Peyer's patch (tissue), 4 donors: ENCODE measurements around the gene ATP10A. TPM values are rescaled to one million over a fixed set of nuclear protein-coding genes. Genes with fewer than 3 reads are reported as not detected.

ENCODE experiments used
- DNase-seq, 3 donors: peaks; one replicate each; pipeline ENCODE4 v3.0.0-alpha.2; 2017 to 2019
- H3K27ac ChIP-seq, 4 donors: fragments of 200-600 bp; sonication (generic); one replicate each; pipeline ENCODE4 v1.5.1; 2016 to 2019
- H3K27me3 ChIP-seq, 2 donors: fragments of 200-600 bp; sonication (generic); one replicate each; pipeline ENCODE4 v1.5.1; 2019
- H3K36me3 ChIP-seq, 3 donors: fragments of 200-600 bp; sonication (generic); one replicate each; pipeline ENCODE4 v1.5.1; 2016 to 2019
- H3K4me1 ChIP-seq, 4 donors: fragments of 200-600 bp; sonication (generic); one replicate each; pipeline ENCODE4 v1.5.1; 2016 to 2019
- H3K4me3 ChIP-seq, 4 donors: fragments of 200-600 bp; sonication (generic); 1 replicate in 3 of 4; 2 replicates in 1 of 4; pipeline ENCODE4 v1.5.1; 2016 to 2019; ENCODE audit warnings: mild to moderate bottlenecking in 1 of 4
- H3K9me3 ChIP-seq, 4 donors: fragments of 200-600 bp; sonication (generic); one replicate each; pipeline ENCODE4 v1.5.1; 2016 to 2019; ENCODE audit warnings: mild to moderate bottlenecking in 1 of 4
- CTCF ChIP-seq, 6 experiments: fragments of 450-650 bp in 4 of 6; fragments of 200-600 bp in 2 of 6; sonication (generic) in 1 of 6; IDR thresholded peaks; one replicate each; pipeline ENCODE4 v1.5.1; 2017 to 2019; ENCODE audit warnings: antibody characterized with exemption in 6 of 6, mild to moderate bottlenecking in 3 of 6, moderate library complexity in 1 of 6
- POLR2A ChIP-seq, 2 donors: fragments of 450-650 bp; IDR thresholded peaks; one replicate each; pipeline ENCODE4 v1.5.1; 2017; ENCODE audit warnings: antibody characterized with exemption in 2 of 2, mild to moderate bottlenecking in 2 of 2, moderate library complexity in 2 of 2
- total RNA-seq, 4 donors: library from RNA; depleted of rRNA; stranded (reverse); fragments of >200 nt; gene quantifications; one replicate each; pipeline ENCODE4 v1.1.0, GENCODE V29; 2016

ATP10A gene, protein sequence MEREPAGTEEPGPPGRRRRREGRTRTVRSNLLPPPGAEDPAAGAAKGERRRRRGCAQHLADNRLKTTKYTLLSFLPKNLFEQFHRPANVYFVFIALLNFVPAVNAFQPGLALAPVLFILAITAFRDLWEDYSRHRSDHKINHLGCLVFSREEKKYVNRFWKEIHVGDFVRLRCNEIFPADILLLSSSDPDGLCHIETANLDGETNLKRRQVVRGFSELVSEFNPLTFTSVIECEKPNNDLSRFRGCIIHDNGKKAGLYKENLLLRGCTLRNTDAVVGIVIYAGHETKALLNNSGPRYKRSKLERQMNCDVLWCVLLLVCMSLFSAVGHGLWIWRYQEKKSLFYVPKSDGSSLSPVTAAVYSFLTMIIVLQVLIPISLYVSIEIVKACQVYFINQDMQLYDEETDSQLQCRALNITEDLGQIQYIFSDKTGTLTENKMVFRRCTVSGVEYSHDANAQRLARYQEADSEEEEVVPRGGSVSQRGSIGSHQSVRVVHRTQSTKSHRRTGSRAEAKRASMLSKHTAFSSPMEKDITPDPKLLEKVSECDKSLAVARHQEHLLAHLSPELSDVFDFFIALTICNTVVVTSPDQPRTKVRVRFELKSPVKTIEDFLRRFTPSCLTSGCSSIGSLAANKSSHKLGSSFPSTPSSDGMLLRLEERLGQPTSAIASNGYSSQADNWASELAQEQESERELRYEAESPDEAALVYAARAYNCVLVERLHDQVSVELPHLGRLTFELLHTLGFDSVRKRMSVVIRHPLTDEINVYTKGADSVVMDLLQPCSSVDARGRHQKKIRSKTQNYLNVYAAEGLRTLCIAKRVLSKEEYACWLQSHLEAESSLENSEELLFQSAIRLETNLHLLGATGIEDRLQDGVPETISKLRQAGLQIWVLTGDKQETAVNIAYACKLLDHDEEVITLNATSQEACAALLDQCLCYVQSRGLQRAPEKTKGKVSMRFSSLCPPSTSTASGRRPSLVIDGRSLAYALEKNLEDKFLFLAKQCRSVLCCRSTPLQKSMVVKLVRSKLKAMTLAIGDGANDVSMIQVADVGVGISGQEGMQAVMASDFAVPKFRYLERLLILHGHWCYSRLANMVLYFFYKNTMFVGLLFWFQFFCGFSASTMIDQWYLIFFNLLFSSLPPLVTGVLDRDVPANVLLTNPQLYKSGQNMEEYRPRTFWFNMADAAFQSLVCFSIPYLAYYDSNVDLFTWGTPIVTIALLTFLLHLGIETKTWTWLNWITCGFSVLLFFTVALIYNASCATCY (N-terminal part only)
- 1 to 10 TPM; 1.6 to 7.4 (median 3.7) TPM for total RNA-seq

DNA sequence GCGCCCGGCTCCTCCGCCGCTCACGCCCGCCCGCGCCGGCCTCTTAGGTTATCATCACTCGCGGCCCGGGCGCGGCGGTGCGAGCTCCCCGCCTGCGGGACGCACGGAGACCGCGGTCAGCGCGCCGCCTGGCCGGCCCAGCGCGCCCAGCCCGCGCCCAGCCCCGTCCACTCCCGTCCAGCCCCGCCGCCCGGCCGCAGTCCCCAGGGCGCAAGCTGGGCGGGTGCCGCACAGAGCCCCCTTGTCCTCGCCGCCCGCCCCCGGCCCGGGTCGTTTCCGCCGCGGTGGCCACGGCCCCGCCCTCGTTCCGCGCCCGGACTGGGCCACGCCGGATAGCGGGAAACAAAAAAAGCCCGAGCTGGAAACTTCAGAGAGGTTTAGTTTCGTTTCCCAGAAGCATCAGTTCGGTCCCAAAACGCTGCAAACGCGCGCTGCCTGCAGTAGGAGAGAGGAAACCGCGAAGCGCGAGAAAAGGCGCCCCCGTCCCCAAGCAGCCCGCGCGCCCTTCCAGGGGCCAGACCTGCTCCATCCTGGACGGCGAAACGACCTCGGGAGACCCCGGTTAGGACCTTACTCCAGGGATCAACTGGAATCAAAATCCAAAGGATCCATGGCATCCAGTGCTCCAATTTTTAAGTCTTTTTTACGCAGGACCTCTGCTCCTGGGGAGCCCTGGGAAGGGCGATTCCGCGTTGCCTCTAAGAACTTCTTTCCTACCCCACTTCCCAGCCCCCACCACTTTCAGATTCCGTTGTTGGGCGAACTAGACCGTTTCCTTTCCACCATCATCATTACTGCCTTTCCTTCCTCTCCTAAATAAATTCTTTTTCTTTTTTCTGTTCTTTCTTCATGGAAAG, at the start of gene ATP10A:
ATP10A (minus strand) TSS at position 217 of the 857 bp plus-strand sequence. CDS start 231 bp downstream, outside the sequence.
- Histone ChIP-seq H3K27ac (peak within 1 kb of the TSS; percentile 61 to 80 (median 70)), H3K27me3 (no peaks in the 10 kb centered on the region), H3K9me3 (peaks cover 0 to 3% (median 0%) of the 10 kb centered on the region in 4 donors), H3K4me1 (peaks cover 0 to 8% (median 3%) of the 10 kb centered on the region in 4 donors), H3K4me3 (peak within 1 kb of the TSS; percentile 48 to 73 (median 66)), H3K36me3 (no peaks in the 10 kb centered on the region)
- no peak for DNase-seq
- TF ChIP-seq CTCF (IDR thresholded peaks at IDR 0.05), result no peak
- TF ChIP-seq POLR2A (IDR thresholded peaks at IDR 0.05), result no peak

DNA sequence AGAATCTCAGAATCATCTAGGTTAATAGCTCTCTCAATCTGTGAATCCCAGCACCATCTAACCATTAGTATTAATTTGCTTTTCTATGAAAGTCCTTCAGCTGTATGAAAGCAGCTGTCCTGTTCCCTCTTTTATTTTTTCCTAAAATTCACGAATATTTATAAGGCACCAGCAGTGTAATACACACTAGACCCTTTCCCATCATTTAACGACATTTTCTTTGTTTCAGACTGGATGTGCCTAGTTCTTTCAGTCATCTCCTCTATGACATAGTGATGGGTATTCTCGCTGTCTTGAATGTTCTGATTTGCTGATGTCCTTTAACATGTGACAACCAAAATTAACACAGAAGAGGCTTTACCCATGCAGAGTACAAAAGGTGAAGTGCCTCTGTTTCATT, 48.9 kb upstream of the ATP10A start:
- Histone ChIP-seq H3K4me1 (no peaks in the 10 kb centered on the region), H3K4me3 (no peak overlapping the region), H3K36me3 (no peaks in the 10 kb centered on the region), H3K9me3 (no peaks in the 10 kb centered on the region), H3K27me3 (no peaks in the 10 kb centered on the region), H3K27ac (no peak overlapping the region)
- no peak for DNase-seq
- TF ChIP-seq CTCF (IDR thresholded peaks at IDR 0.05) (no peak), POLR2A (IDR thresholded peaks at IDR 0.05) (no peak)

GRCh38 chr15:25910832-25911231, 47.7 kb upstream of the ATP10A start:
- no peaks in the 10 kb centered on the region for H3K27me3 ChIP-seq
- H3K9me3 ChIP-seq, result no peaks in the 10 kb centered on the region
- no peak for DNase-seq
- no peaks in the 10 kb centered on the region for H3K4me1 ChIP-seq
- H3K4me3 ChIP-seq, result no peak overlapping the region
- TF ChIP-seq POLR2A (IDR thresholded peaks at IDR 0.05), result no peak
- no peak for TF ChIP-seq CTCF (IDR thresholded peaks at IDR 0.05)
- H3K27ac ChIP-seq, result no peak overlapping the region
- no peaks in the 10 kb centered on the region for H3K36me3 ChIP-seq

GRCh38 chr15:25909806-25910205, 46.7 kb upstream of the ATP10A start:
- Histone ChIP-seq H3K27me3 (no peaks in the 10 kb centered on the region), H3K9me3 (no peaks in the 10 kb centered on the region), H3K4me1 (no peaks in the 10 kb centered on the region), H3K27ac (no peak overlapping the region), H3K36me3 (no peaks in the 10 kb centered on the region), H3K4me3 (no peak overlapping the region)
- DNase-seq, result no peak
- no peak for TF ChIP-seq POLR2A (IDR thresholded peaks at IDR 0.05)

DNA sequence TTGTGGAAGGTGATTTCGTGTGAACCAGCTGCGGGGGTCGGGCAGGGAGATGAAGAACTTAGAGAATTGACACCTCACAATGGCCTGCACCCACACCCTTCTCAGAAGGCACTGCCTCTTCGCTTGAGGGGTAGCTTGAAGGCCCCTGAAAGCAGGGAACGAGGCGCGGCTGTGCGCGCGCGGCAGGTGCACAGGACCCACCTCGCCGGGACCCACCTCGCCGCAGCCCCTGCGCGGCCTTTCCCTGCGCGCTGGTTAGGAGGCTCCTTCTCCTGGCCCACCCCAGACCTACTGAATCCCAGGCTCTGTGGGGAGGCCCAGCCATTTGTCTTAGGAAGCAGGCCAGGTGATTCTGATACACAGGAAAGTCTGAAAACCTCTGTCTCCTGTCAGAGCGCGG, 46.2 kb upstream of the ATP10A start:
- TF ChIP-seq POLR2A (IDR thresholded peaks at IDR 0.05) (no peak), CTCF (IDR thresholded peaks at IDR 0.05) (no peak)
- DNase-seq, result no peak
- H3K4me1 ChIP-seq, result no peaks in the 10 kb centered on the region
- no peaks in the 10 kb centered on the region for H3K9me3 ChIP-seq
- no peaks in the 10 kb centered on the region for H3K27me3 ChIP-seq
- H3K27ac ChIP-seq, result no peak overlapping the region
- no peak overlapping the region for H3K4me3 ChIP-seq
- no peaks in the 10 kb centered on the region for H3K36me3 ChIP-seq
